Fibroblast of villous mesenchyme (primary cell): Measurements from ENCODE around the gene OR2V2. TPM values are rescaled to one million over a fixed set of nuclear protein-coding genes. Genes with fewer than 3 reads are reported as not detected.
A peak's percentile ranks its signal among the peaks of the same experiment; 100 is the strongest.

Experiments used
- DNase-seq: peaks from one replicate; pipeline ENCODE4 v3.0.0-alpha.2; 2010; ENCODE audit warnings: low read depth
- H3K4me3 ChIP-seq: 2 replicates; pipeline ENCODE4 v1.5.1; 2011; ENCODE audit warnings: low read depth, mild to moderate bottlenecking, low read length
- CTCF ChIP-seq: IDR thresholded peaks from 2 replicates; pipeline ENCODE4 v1.5.1; 2012; ENCODE audit warnings: low read depth, mild to moderate bottlenecking, low read length; ENCODE audit not compliant: insufficient read depth
- total RNA-seq: library from RNA; depleted of rRNA; stranded (reverse); fragments of >200 nt; gene quantifications from 2 replicates; pipeline ENCODE4 v1.2.3, GENCODE V29; 2012

The OR2V2 gene
- total RNA-seq, 1 donor: not detected

DNA sequence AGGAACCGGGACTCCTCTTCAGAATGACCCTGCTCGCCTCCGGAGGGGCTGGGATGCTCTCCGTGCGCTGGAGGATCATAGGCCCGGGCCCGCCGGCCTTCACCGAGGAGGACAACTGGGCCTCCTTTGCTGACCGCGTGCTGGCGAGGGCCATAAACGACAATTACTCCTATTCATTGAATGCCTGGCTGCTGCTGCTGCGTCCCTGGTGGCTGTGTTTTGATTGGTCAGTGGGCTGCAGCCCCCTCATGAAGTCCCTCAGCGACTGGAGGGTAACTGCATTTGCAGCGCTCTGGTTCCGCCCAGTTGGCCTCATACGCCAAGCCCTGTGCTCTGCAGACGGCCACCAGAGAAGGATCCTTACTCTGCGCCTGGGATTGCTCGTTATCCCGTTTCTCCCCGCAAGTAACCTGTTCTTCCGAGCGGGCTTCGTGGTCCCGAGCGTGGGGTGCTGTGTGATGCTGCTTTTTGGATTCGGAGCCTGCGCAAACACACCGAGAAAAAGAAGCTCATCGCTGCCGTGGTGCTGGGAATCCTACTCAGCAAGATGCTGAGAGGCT, 33.0 kb upstream of the OR2V2 start:
- H3K4me3 ChIP-seq: no peak overlapping the region
- no peak for DNase-seq
- TF ChIP-seq CTCF: no peak

DNA sequence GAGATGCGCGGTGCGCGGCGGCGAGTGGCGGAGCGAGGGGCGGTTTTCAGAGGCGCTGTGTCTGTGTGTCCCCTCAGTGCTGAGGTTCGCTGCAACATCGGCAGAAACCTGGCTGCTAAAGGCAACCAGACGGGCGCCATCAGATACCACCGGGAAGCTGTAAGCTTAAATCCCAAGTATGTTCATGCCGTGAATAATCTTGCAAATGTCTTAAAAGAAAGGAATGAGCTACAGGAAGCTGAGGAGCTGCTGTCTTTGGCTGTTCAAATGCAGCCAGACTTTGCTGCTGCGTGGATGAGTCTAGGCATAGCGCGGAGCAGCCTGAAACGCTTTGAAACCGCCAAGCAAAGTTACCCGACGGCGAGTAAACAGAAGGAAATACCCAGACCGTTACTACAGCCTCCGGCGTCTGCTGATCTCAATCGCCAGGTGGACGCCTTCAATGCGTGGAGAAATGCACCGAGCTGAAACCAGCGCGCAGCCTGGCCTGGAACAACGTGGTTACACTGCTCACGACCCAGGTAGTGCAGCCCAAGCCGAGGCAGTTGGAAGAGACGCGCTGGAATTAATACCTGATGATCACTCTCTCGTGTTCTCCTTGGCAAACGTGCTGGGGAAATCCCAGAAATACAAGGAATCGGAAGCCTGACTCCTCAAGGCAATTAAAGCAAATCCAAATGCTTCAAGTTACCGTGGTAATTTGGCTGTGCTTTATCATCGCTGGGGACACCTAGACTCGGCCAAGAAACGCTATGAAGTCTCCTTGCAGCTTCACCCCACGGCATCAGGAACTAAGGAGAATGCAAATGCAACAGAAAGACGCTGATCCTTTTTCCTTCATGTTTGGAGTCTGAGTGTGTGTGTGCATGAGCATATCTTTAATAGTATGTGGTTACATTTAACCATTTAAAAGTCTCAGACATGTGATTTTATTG, 32.3 kb upstream of the OR2V2 start:
- no peak overlapping the region for H3K4me3 ChIP-seq
- peak; percentile 16 for DNase-seq
- no peak for TF ChIP-seq CTCF

DNA sequence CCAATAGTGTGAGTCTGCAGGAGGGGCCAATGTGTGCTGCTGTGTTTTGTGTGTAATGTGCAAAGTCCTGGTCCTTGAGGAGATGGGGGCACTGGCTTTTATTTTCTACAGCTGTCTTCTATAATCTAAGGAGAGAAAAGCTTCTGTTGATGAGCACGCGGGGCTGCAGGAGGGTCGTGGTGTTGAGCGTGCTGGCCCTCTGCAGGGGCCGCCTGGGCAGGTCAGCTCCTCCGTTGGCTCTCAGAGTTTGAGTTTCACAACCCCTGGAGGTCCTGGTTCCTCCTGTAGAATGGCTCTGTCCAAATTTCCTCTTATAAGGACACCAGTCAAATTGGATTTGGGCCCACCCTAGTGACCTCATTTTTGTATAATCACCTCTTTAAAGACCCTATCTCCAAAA, 29.0 kb upstream of the OR2V2 start:
- TF ChIP-seq CTCF: no peak
- DNase-seq: no peak
- H3K4me3 ChIP-seq: no peak overlapping the region

DNA sequence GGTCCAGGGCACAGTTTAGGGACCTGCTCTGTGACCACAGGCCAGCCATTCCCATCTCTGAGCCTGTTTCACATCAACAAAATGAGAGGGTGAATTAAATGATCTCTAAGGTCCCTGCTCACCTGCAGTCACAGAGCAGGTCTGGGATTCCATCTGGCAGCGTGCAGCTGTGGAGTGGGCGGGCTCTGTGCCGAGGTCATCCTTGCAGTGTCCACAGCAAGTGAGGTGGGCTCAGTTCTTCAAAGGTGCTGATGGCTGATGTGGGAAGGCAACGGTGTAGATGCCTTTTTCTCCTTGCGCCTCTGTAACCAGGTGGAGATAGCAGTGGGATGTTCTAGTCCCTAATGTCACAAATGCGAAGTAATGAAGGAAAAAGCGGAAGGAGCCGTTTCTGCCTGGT, 28.3 kb upstream of the OR2V2 start:
- DNase-seq: no peak
- no peak overlapping the region for H3K4me3 ChIP-seq
- no peak for TF ChIP-seq CTCF

GRCh38 chr5:181120306-181120705, 27.1 kb upstream of the OR2V2 start:
- peak; percentile 14 for DNase-seq

GRCh38 chr5:181120761-181121160, 26.6 kb upstream of the OR2V2 start:
- no peak for TF ChIP-seq CTCF
- H3K4me3 ChIP-seq: no peak overlapping the region
- no peak for DNase-seq

More at GRCh38 chr5:181120306-181120705, 27.1 kb upstream of the OR2V2 start:
- H3K4me3 ChIP-seq: no peak overlapping the region
- no peak for TF ChIP-seq CTCF
